Activated T-cell treated with anti-CD3 and anti-CD28 coated beads, Interleukin-2, amount 50 U/mL, for 72 hours (primary cell): ENCODE data around the gene LTBP3. TPM values are rescaled to one million over a fixed set of nuclear protein-coding genes. Genes with fewer than 3 reads are reported as not detected.

Source experiments
- ATAC-seq, 2 donors: fragments of 150-1000 bp; cut with Tn5 transposase; replicated peaks in 1 of 2; 2 replicates each; pipeline ENCODE4 v1.10.0; 2021; ENCODE audit warnings: moderate library complexity in 2 of 2, mild to moderate bottlenecking in 1 of 2
- DNase-seq, 2 donors: peaks; one replicate each; pipeline ENCODE4 v3.0.0; 2021 to 2022; ENCODE audit warnings: mixed read lengths in 1 of 2
- H3K27ac Mint-ChIP-seq: one replicate; pipeline ENCODE4 v1.8.0; 2022; ENCODE audit warnings: mild to moderate bottlenecking, moderate library complexity, mixed read lengths
- H3K27me3 Mint-ChIP-seq: one replicate; pipeline ENCODE4 v1.8.0; 2022; ENCODE audit warnings: low read depth, mixed read lengths
- H3K36me3 Mint-ChIP-seq, 2 donors: one replicate each; pipeline ENCODE4 v1.8.0; 2022; ENCODE audit warnings: mixed read lengths in 2 of 2, mild to moderate bottlenecking in 1 of 2; ENCODE audit not compliant: insufficient read depth in 2 of 2
- H3K4me1 Mint-ChIP-seq: one replicate; pipeline ENCODE4 v1.8.0; 2022; ENCODE audit warnings: low read depth, mixed read lengths
- H3K4me3 Mint-ChIP-seq, 2 donors: one replicate each; pipeline ENCODE4 v1.8.0; 2022; ENCODE audit warnings: mild to moderate bottlenecking in 2 of 2, mixed read lengths in 2 of 2, moderate library complexity in 2 of 2
- H3K9me3 Mint-ChIP-seq, 2 donors: one replicate each; pipeline ENCODE4 v1.8.0; 2022; ENCODE audit warnings: mixed read lengths in 2 of 2
- total RNA-seq, 2 donors: library from RNA; stranded (reverse); gene quantifications; one replicate each; pipeline ENCODE4 v1.2.3, GENCODE V29; 2022

The LTBP3 gene
- total RNA-seq, 2 donors from 2014 or later: 106 TPM

- no peaks in the 10 kb centered on the region for H3K27me3 Mint-ChIP-seq
- H3K27ac Mint-ChIP-seq: no peak within 1 kb of the TSS
- H3K9me3 Mint-ChIP-seq: no peaks in the 10 kb centered on the region
- H3K36me3 Mint-ChIP-seq: peaks cover 7 to 23% of the 10 kb centered on the region in 2 donors
- peaks cover 33% of the 10 kb centered on the region for H3K4me1 Mint-ChIP-seq
- DNase-seq (peak; percentile 92 to 95), ATAC-seq (peak; percentile 14 to 23)
- H3K4me3 Mint-ChIP-seq: no peak within 1 kb of the TSS
These were observed 59.0 kb downstream of the LTBP3 start, which contains the start of gene MALAT1 for GRCh38 chr11:65498977-65499712. TSS of gene MALAT1 (plus strand) at chr11:65499045.

- Mint-ChIP-seq H3K4me1 (peaks cover 33% of the 10 kb centered on the region), H3K4me3 (no peak overlapping the region), H3K27ac (no peak overlapping the region), H3K36me3 (peaks cover 2 to 21% of the 10 kb centered on the region in 2 donors), H3K9me3 (no peaks in the 10 kb centered on the region), H3K27me3 (no peaks in the 10 kb centered on the region)
- no peak for ATAC-seq
- DNase-seq: no peak
These were observed 59.5 kb downstream of the LTBP3 start for GRCh38 chr11:65498727-65498976.

GRCh38 chr11:65498042-65498726 lies 60.0 kb downstream of the LTBP3 start:
- no peak overlapping the region for H3K27ac Mint-ChIP-seq
- no peak overlapping the region for H3K4me3 Mint-ChIP-seq
- H3K27me3 Mint-ChIP-seq: no peaks in the 10 kb centered on the region
- no peaks in the 10 kb centered on the region for H3K9me3 Mint-ChIP-seq
- peaks cover 0 to 18% of the 10 kb centered on the region in 2 donors for H3K36me3 Mint-ChIP-seq
- ATAC-seq (peak; percentile 8 to 14), DNase-seq (peak; percentile 72 to 77)
- peaks cover 38% of the 10 kb centered on the region for H3K4me1 Mint-ChIP-seq

- H3K9me3 Mint-ChIP-seq: no peaks in the 10 kb centered on the region
- H3K4me1 Mint-ChIP-seq: peaks cover 46% of the 10 kb centered on the region
- no peak overlapping the region for H3K4me3 Mint-ChIP-seq
- H3K27ac Mint-ChIP-seq: no peak overlapping the region
- no peaks in the 10 kb centered on the region for H3K27me3 Mint-ChIP-seq
- peak; percentile 76 to 81 for ATAC-seq
- H3K36me3 Mint-ChIP-seq: peaks cover 0 to 11% of the 10 kb centered on the region in 2 donors
- DNase-seq: peak; percentile 99
These were observed 60.8 kb downstream of the LTBP3 start for GRCh38 chr11:65497141-65498041.

- Mint-ChIP-seq H3K27me3 (no peaks in the 10 kb centered on the region), H3K9me3 (no peaks in the 10 kb centered on the region), H3K27ac (no peak overlapping the region), H3K36me3 (peaks cover 0 to 6% of the 10 kb centered on the region in 2 donors), H3K4me1 (peaks cover 54% of the 10 kb centered on the region), H3K4me3 (no peak overlapping the region)
- ATAC-seq (peak; percentile 0 to 3), DNase-seq (no peak)
These were observed 61.6 kb downstream of the LTBP3 start for GRCh38 chr11:65496304-65497140.

- Mint-ChIP-seq H3K9me3 (no peaks in the 10 kb centered on the region), H3K27me3 (no peaks in the 10 kb centered on the region), H3K36me3 (peaks cover 0 to 2% of the 10 kb centered on the region in 2 donors), H3K27ac (peak overlapping the region; percentile 98), H3K4me1 (peaks cover 84% of the 10 kb centered on the region), H3K4me3 (peak overlapping the region; percentile 87)
- peak in 1 of 2 donors; percentile 11 for DNase-seq
- ATAC-seq: no peak
These were observed 64.6 kb downstream of the LTBP3 start for GRCh38 chr11:65493367-65494176.

GRCh38 chr11:65492637-65493366 lies 65.4 kb downstream of the LTBP3 start:
- H3K4me1 Mint-ChIP-seq: peaks cover 91% of the 10 kb centered on the region
- peaks cover 0 to 2% of the 10 kb centered on the region in 2 donors for H3K36me3 Mint-ChIP-seq
- H3K27me3 Mint-ChIP-seq: no peaks in the 10 kb centered on the region
- H3K4me3 Mint-ChIP-seq: peak overlapping the region; percentile 87
- DNase-seq: peak; percentile 47 to 61
- ATAC-seq: peak; percentile 9 to 42
- no peaks in the 10 kb centered on the region for H3K9me3 Mint-ChIP-seq
- peak overlapping the region; percentile 98 for H3K27ac Mint-ChIP-seq

- peaks cover 95% of the 10 kb centered on the region for H3K4me1 Mint-ChIP-seq
- no peak for ATAC-seq
- peak overlapping the region; percentile 98 for H3K27ac Mint-ChIP-seq
- peak overlapping the region; percentile 87 for H3K4me3 Mint-ChIP-seq
- H3K27me3 Mint-ChIP-seq: no peaks in the 10 kb centered on the region
- no peak for DNase-seq
- no peaks in the 10 kb centered on the region for H3K9me3 Mint-ChIP-seq
- peaks cover 0 to 2% of the 10 kb centered on the region in 2 donors for H3K36me3 Mint-ChIP-seq
These were observed 65.8 kb downstream of the LTBP3 start for GRCh38 chr11:65492387-65492636.

- Mint-ChIP-seq H3K9me3 (no peaks in the 10 kb centered on the region), H3K4me3 (peak overlapping the region; percentile 87), H3K36me3 (peaks cover 0 to 2% of the 10 kb centered on the region in 2 donors), H3K27ac (peak overlapping the region; percentile 98), H3K4me1 (peaks cover 95% of the 10 kb centered on the region), H3K27me3 (no peaks in the 10 kb centered on the region)
- peak in 1 of 2 donors; percentile 29 for DNase-seq
- no peak for ATAC-seq
These were observed 66.4 kb downstream of the LTBP3 start for GRCh38 chr11:65491614-65492386.

GRCh38 chr11:65491163-65491465 lies 67.0 kb downstream of the LTBP3 start:
- Mint-ChIP-seq H3K27me3 (no peaks in the 10 kb centered on the region), H3K36me3 (peaks cover 0 to 2% of the 10 kb centered on the region in 2 donors), H3K9me3 (no peaks in the 10 kb centered on the region), H3K27ac (no peak overlapping the region), H3K4me3 (no peak overlapping the region), H3K4me1 (peaks cover 89% of the 10 kb centered on the region)
- DNase-seq: no peak
- no peak for ATAC-seq

- Mint-ChIP-seq H3K4me1 (peaks cover 89% of the 10 kb centered on the region), H3K27me3 (no peaks in the 10 kb centered on the region), H3K4me3 (no peak overlapping the region), H3K9me3 (no peaks in the 10 kb centered on the region), H3K36me3 (peaks cover 0 to 2% of the 10 kb centered on the region in 2 donors), H3K27ac (no peak overlapping the region)
- ATAC-seq (no peak), DNase-seq (no peak)
These were observed 68.3 kb downstream of the LTBP3 start for GRCh38 chr11:65489706-65490320.
